Panc1 (cell line): Measurements from ENCODE around the gene NR5A2. TPM values are rescaled to one million over a fixed set of nuclear protein-coding genes. Genes with fewer than 3 reads are reported as not detected.

Experiments used
- ATAC-seq: fragments of 200-7000 bp; cut with Tn5 transposase; 2 replicates; pipeline ENCODE4 v1.9.1; 2020; ENCODE audit warnings: mild to moderate bottlenecking, moderate library complexity
- BruUV-seq: library from RNA; stranded (reverse); fragments of 400-500 nt; replicated peaks from 2 replicates; lab custom pipeline; 2021; lab: Mats Ljungman, UMichigan
- CTCF ChIA-PET: fragments of 300-600 bp; sonication (Branson Sonifier 250); formaldehyde crosslinking; loops from one replicate; lab custom pipeline; 2022; ENCODE audit warnings: antibody characterized with exemption; lab: Charles Lee
- POLR2A ChIA-PET: fragments of 300-600 bp; sonication (Branson Sonifier 250); formaldehyde crosslinking; loops from one replicate; lab custom pipeline; 2022; ENCODE audit warnings: antibody characterized with exemption; lab: Charles Lee
- DNase-seq: peaks from one replicate; pipeline ENCODE4 v3.0.0-alpha.2; 2010; ENCODE audit warnings: low read depth, low spot score
- H3K27ac ChIP-seq: 2 replicates; pipeline ENCODE4 v1.5.1; 2011; ENCODE audit warnings: mild to moderate bottlenecking, low read length, inconsistent platforms
- H3K27me3 ChIP-seq: fragments of 200-500 bp; sonication (Bioruptor generic); 2 replicates; pipeline ENCODE4 v1.6.0; 2014; ENCODE audit warnings: low read length, inconsistent platforms; ENCODE audit not compliant: control insufficient read depth, insufficient read depth
- H3K36me3 ChIP-seq: fragments of 200-500 bp; sonication (Bioruptor generic); 2 replicates; pipeline ENCODE4 v1.5.1; 2014; ENCODE audit warnings: inconsistent platforms, mild to moderate bottlenecking, low read length, moderate library complexity; ENCODE audit not compliant: control insufficient read depth, insufficient read depth
- H3K4me1 ChIP-seq: 2 replicates; pipeline ENCODE4 v1.5.1; 2011; ENCODE audit warnings: inconsistent platforms, mild to moderate bottlenecking, low read length, moderate library complexity; ENCODE audit not compliant: control insufficient read depth, insufficient read depth
- H3K4me3 ChIP-seq, 2 experiments: 2 replicates each; pipeline ENCODE4 v1.5.1; 2011 to 2012; ENCODE audit warnings: low read depth in 2 of 2, low read length in 2 of 2, mild to moderate bottlenecking in 2 of 2, inconsistent platforms in 1 of 2, moderate library complexity in 1 of 2
- H3K9me3 ChIP-seq: fragments of 200-500 bp; sonication (Bioruptor generic); 2 replicates; pipeline ENCODE4 v1.5.1; 2014; ENCODE audit warnings: low read depth, mild to moderate bottlenecking, inconsistent platforms, low read length, moderate library complexity; ENCODE audit not compliant: control insufficient read depth, insufficient read depth
- POLR2AphosphoS5 ChIP-seq: IDR thresholded peaks from 2 replicates; pipeline ENCODE4 v1.6.1; 2012; ENCODE audit warnings: mild to moderate bottlenecking, low read depth, low read length, moderate library complexity
- REST ChIP-seq, 2 experiments: IDR thresholded peaks; 2 replicates each; pipeline ENCODE4 v1.6.1; 2011 to 2012; ENCODE audit warnings: low read depth in 2 of 2, control low read depth in 1 of 2, low read length in 1 of 2, mild to moderate bottlenecking in 1 of 2, moderate library complexity in 1 of 2; ENCODE audit not compliant: insufficient read depth in 1 of 2
- SIN3A ChIP-seq: IDR thresholded peaks from 2 replicates; pipeline ENCODE4 v1.6.1; 2012; ENCODE audit warnings: low read depth, mild to moderate bottlenecking, low read length, moderate library complexity, borderline replicate concordance; ENCODE audit not compliant: insufficient read depth
- TCF7L2 ChIP-seq: IDR thresholded peaks from 2 replicates; pipeline ENCODE4 v1.6.1; 2011; ENCODE audit warnings: mild to moderate bottlenecking, low read depth, low read length, inconsistent platforms
- in situ Hi-C: cut with HindIII; loops from 2 replicates; pipeline ENCODE4 v1.10.0; 2016; ENCODE audit warnings: low sequenced_read_pairs, low pct_unique_long_range_greater_than_20kb
- intact Hi-C: fragments of 100-400 bp; cut with micrococcal nuclease; formaldehyde crosslinking; loops from one replicate; pipeline ENCODE4 v1.10.0; 2022; ENCODE audit not compliant: unreplicated experiment
- total RNA-seq: library from RNA; stranded (reverse); gene quantifications from one replicate; pipeline ENCODE4 v1.2.1, GENCODE V29; 2021; ENCODE audit not compliant: unreplicated experiment
- TF ChIP-seq, protein P1 (sequence below): fragments of 450-650 bp; IDR thresholded peaks from 2 replicates; pipeline ENCODE4 v1.5.1; 2017; ENCODE audit warnings: mild to moderate bottlenecking

The NR5A2 gene
- total RNA-seq, 1 experiment from 2014 or later: 4.3 TPM

- Histone ChIP-seq H3K9me3 (no peaks in the 10 kb centered on the region), H3K4me1 (peaks cover 9% of the 10 kb centered on the region; the same call in 1 of the 2 replicates), H3K36me3 (no peaks in the 10 kb centered on the region; the same call in 1 of the 2 replicates), H3K27ac (no peak overlapping the region), H3K4me3 (no peak overlapping the region), H3K27me3 (peaks cover 5% of the 10 kb centered on the region; the same call in 1 of the 2 replicates)
- DNase-seq: no peak
- TF ChIP-seq TCF7L2 (no peak), SIN3A (no peak), REST (IDR thresholded peaks at IDR 0.05; ENCODE audit: insufficient read depth in 1 of 2, low read depth in 2 of 2, low read length in 1 of 2) (no peak), POLR2AphosphoS5 (no peak)
- TF ChIP-seq, protein P1, sequence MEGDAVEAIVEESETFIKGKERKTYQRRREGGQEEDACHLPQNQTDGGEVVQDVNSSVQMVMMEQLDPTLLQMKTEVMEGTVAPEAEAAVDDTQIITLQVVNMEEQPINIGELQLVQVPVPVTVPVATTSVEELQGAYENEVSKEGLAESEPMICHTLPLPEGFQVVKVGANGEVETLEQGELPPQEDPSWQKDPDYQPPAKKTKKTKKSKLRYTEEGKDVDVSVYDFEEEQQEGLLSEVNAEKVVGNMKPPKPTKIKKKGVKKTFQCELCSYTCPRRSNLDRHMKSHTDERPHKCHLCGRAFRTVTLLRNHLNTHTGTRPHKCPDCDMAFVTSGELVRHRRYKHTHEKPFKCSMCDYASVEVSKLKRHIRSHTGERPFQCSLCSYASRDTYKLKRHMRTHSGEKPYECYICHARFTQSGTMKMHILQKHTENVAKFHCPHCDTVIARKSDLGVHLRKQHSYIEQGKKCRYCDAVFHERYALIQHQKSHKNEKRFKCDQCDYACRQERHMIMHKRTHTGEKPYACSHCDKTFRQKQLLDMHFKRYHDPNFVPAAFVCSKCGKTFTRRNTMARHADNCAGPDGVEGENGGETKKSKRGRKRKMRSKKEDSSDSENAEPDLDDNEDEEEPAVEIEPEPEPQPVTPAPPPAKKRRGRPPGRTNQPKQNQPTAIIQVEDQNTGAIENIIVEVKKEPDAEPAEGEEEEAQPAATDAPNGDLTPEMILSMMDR: no peak
- no peak for ATAC-seq
- CTCF ChIA-PET: no interaction called here
- intact Hi-C loops: loop anchor here (10.0 kb wide), 2 partner anchors 259 to 361 kb away; no protein-coding TSS in a partner anchor
- BruUV-seq: no TSS peak
- POLR2A ChIA-PET: no interaction called here
- in situ Hi-C loops: no loop called here
Observed at GRCh38 chr1:200046115-200046514, 18.6 kb downstream of the NR5A2 start.

DNA sequence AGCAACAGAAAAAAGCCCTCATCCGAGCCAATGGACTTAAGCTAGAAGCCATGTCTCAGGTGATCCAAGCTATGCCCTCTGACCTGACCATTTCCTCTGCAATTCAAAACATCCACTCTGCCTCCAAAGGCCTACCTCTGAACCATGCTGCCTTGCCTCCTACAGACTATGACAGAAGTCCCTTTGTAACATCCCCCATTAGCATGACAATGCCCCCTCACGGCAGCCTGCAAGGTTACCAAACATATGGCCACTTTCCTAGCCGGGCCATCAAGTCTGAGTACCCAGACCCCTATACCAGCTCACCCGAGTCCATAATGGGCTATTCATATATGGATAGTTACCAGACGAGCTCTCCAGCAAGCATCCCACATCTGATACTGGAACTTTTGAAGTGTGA lies 20.7 kb downstream of the NR5A2 start:
- TF ChIP-seq POLR2AphosphoS5 (no peak), TCF7L2 (no peak)
- Histone ChIP-seq H3K27me3 (peaks cover 5% of the 10 kb centered on the region; the same call in 1 of the 2 replicates), H3K27ac (no peak overlapping the region), H3K9me3 (no peaks in the 10 kb centered on the region), H3K36me3 (no peaks in the 10 kb centered on the region; the same call in 1 of the 2 replicates), H3K4me1 (peaks cover 3% of the 10 kb centered on the region; the same call in 1 of the 2 replicates), H3K4me3 (no peak overlapping the region)
- no TSS peak for BruUV-seq
- in situ Hi-C loops (no loop called here), intact Hi-C loops (loop anchor here (10.0 kb wide), 2 partner anchors 257 to 363 kb away; no protein-coding TSS in a partner anchor)
- ATAC-seq: no peak
- CTCF ChIA-PET: interaction anchor here (0.6 kb wide), 1 partner anchor 19 kb away, joined by 8 read pairs; no protein-coding TSS in a partner anchor
- POLR2A ChIA-PET: interaction anchor here (0.5 kb wide), 1 partner anchor 23 kb away, joined by 10 read pairs; no protein-coding TSS in a partner anchor
- no peak for DNase-seq

DNA sequence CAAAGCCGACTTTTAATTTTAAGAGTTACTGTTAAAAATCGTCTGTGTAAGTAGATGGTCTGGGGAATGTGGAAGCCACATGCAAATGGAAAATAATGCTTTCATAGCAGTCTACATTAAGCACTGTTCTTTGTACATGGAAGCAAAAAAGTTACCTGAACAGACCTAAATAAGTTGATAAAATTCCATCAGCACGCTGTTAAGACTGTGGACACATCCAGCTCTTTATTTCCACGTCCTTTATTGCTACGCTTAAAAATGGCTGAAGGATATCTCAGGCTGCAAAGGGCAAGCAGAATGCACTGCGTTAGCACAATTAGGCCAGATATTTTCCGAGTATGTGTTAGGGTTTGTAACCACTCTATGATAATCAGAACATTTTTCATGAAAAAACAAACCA lies 22.3 kb downstream of the NR5A2 start:
- POLR2A ChIA-PET: no interaction called here
- in situ Hi-C loops (no loop called here), intact Hi-C loops (loop anchor here (10.0 kb wide), 2 partner anchors 255 to 365 kb away; no protein-coding TSS in a partner anchor)
- no peaks in the 10 kb centered on the region for H3K27me3 ChIP-seq
- H3K27ac ChIP-seq: peak overlapping the region; percentile 37; the same call in 1 of the 2 replicates
- H3K4me3 ChIP-seq: no peak overlapping the region
- ATAC-seq (no peak), DNase-seq (no peak)
- no peaks in the 10 kb centered on the region for H3K36me3 ChIP-seq
- no peaks in the 10 kb centered on the region for H3K9me3 ChIP-seq
- H3K4me1 ChIP-seq: peaks cover 3% of the 10 kb centered on the region; the same call in 1 of the 2 replicates
- no peak for TF ChIP-seq REST (IDR thresholded peaks at IDR 0.05; ENCODE audit: insufficient read depth in 1 of 2, low read depth in 2 of 2, low read length in 1 of 2)
- no peak for TF ChIP-seq SIN3A
- TF ChIP-seq, protein P1: no peak
- TF ChIP-seq TCF7L2: no peak
- no peak for TF ChIP-seq POLR2AphosphoS5
- BruUV-seq: no TSS peak
- CTCF ChIA-PET: no interaction called here
